Ramos (cell line): ENCODE measurements around the gene RALGPS1.

ENCODE experiments used
- in situ Hi-C: fragments of 300-500 bp; cut with MboI; formaldehyde crosslinking; loops from one replicate; pipeline ENCODE4 v1.14.3; 2022; ENCODE audit warnings: low sequenced_read_pairs; ENCODE audit not compliant: unreplicated experiment

RALGPS1 gene

GRCh38 chr9:126984969-126985368 is 70.4 kb downstream of the RALGPS1 start:
- in situ Hi-C loops = no loop called here

GRCh38 chr9:126985870-126986498 is 71.4 kb downstream of the RALGPS1 start:
- in situ Hi-C loops = no loop called here

GRCh38 chr9:126986506-126986951 is 71.9 kb downstream of the RALGPS1 start:
- in situ Hi-C loops = no loop called here

GRCh38 chr9:126988857-126989256 is 74.3 kb downstream of the RALGPS1 start:
- in situ Hi-C loops = no loop called here

- in situ Hi-C loops = no loop called here
Observed at GRCh38 chr9:126989847-126990842, 75.6 kb downstream of the RALGPS1 start.

- in situ Hi-C loops = no loop called here
Observed at GRCh38 chr9:126991183-126991582, 76.6 kb downstream of the RALGPS1 start.

- in situ Hi-C loops = no loop called here
Observed at GRCh38 chr9:126992427-126992826, 77.8 kb downstream of the RALGPS1 start.

- in situ Hi-C loops = no loop called here
Observed at GRCh38 chr9:126999315-127000068, 84.9 kb downstream of the RALGPS1 start.

GRCh38 chr9:127004946-127005769 is 90.6 kb downstream of the RALGPS1 start:
- in situ Hi-C loops = no loop called here

GRCh38 chr9:127005770-127006314 is 91.3 kb downstream of the RALGPS1 start:
- in situ Hi-C loops = no loop called here

GRCh38 chr9:127007638-127008037 is 93.1 kb downstream of the RALGPS1 start:
- in situ Hi-C loops = no loop called here

- in situ Hi-C loops = no loop called here
Observed at GRCh38 chr9:127008076-127008475, 93.5 kb downstream of the RALGPS1 start.

GRCh38 chr9:127011772-127012171 is 97.2 kb downstream of the RALGPS1 start:
- in situ Hi-C loops = no loop called here

GRCh38 chr9:127012250-127012649 is 97.7 kb downstream of the RALGPS1 start:
- in situ Hi-C loops = no loop called here

- in situ Hi-C loops = no loop called here
Observed at GRCh38 chr9:127013597-127013996, 99.0 kb downstream of the RALGPS1 start.

- in situ Hi-C loops = no loop called here
Observed at GRCh38 chr9:127014216-127014909, 99.8 kb downstream of the RALGPS1 start.

GRCh38 chr9:127014910-127015540 is 100.4 kb downstream of the RALGPS1 start:
- in situ Hi-C loops = no loop called here

GRCh38 chr9:127015921-127016512 is 101.4 kb downstream of the RALGPS1 start:
- in situ Hi-C loops = no loop called here
